Lung (tissue), 12 donors: ENCODE results near the gene SH3TC1. TPM values are rescaled to one million over a fixed set of nuclear protein-coding genes. Genes with fewer than 3 reads are reported as not detected.

Experiments used
- ATAC-seq: fragments of 200-7000 bp; cut with Tn5 transposase; one replicate; pipeline ENCODE4 v1.9.1; 2020; ENCODE audit warnings: moderate number of reproducible peaks; ENCODE audit not compliant: insufficient read depth, low FRiP score
- DNase-seq, 3 donors: peaks; one replicate each; pipeline ENCODE4 v3.0.0-alpha.2; 2013 to 2017
- H3K27ac ChIP-seq, 2 donors: one replicate each; pipeline ENCODE4 v1.5.1; 2013; ENCODE audit warnings: mild to moderate bottlenecking in 2 of 2, moderate library complexity in 2 of 2, control low read depth in 1 of 2, inconsistent platforms in 1 of 2, low read depth in 1 of 2, low read length in 1 of 2
- H3K27me3 ChIP-seq, 3 donors: one replicate each; pipeline ENCODE4 v1.5.1; 2013; ENCODE audit warnings: low read length in 2 of 3; ENCODE audit not compliant: control insufficient read depth in 3 of 3, insufficient read depth in 3 of 3
- H3K36me3 ChIP-seq, 4 donors: one replicate each; pipeline ENCODE4 v1.5.1; 2013; ENCODE audit warnings: low read length in 4 of 4, mild to moderate bottlenecking in 1 of 4, moderate library complexity in 1 of 4; ENCODE audit not compliant: control insufficient read depth in 4 of 4, insufficient read depth in 4 of 4
- H3K4me1 ChIP-seq, 5 donors: one replicate each; pipeline ENCODE4 v1.5.1; 2013; ENCODE audit warnings: low read length in 5 of 5, mild to moderate bottlenecking in 2 of 5, moderate library complexity in 1 of 5; ENCODE audit not compliant: control insufficient read depth in 5 of 5, insufficient read depth in 5 of 5
- H3K4me3 ChIP-seq: one replicate; pipeline ENCODE4 v1.5.1; 2013; ENCODE audit warnings: mild to moderate bottlenecking, control low read depth, moderate library complexity
- H3K9ac ChIP-seq, 2 donors: one replicate each; pipeline ENCODE4 v1.5.1; 2013; ENCODE audit warnings: low read length in 2 of 2, control low read depth in 1 of 2; ENCODE audit not compliant: insufficient read depth in 1 of 2
- H3K9me3 ChIP-seq, 4 donors: one replicate each; pipeline ENCODE4 v1.5.1; 2013; ENCODE audit warnings: low read length in 3 of 4, mild to moderate bottlenecking in 1 of 4, moderate library complexity in 1 of 4; ENCODE audit not compliant: control insufficient read depth in 4 of 4, insufficient read depth in 3 of 4
- WGBS, 2 donors: extraction: QIAGEN DNeasy Blood & Tissue Kit; methylation state at CpG; one replicate each; pipeline ENCODE4 v1.1.7; 2013; 5-methylcytosine and 5-hydroxymethylcytosine counted together
- polyA plus RNA-seq, 2 donors: library from polyadenylated mRNA; stranded (reverse); fragments of 200-250 nt; gene quantifications; one replicate each; pipeline ENCODE4 v1.2.1, GENCODE V29; 2013
- total RNA-seq, 2 donors: library from RNA; depleted of rRNA in 1 of 2; stranded (reverse); fragments of >200 nt in 1 of 2; gene quantifications; one replicate each; pipeline ENCODE4 v1.2.1, GENCODE V29; 2014 to 2021
- TF ChIP-seq, protein P1 (sequence below): IDR thresholded peaks from 2 replicates; pipeline ENCODE4 v1.5.1; 2012; ENCODE audit warnings: mild to moderate bottlenecking; ENCODE audit errors: control extremely low read depth, extremely low read depth
- donor health status: control.
- donor health status: control.
- donor health status: Bipolar disorder and iron deficiency.
- donor health status: healthy.
- donor health status: DM: yes; HTN: yes; CAD: no.

Gene SH3TC1
- total and polyA plus RNA-seq, 4 donors = 21.4 to 67.3 (median 38.1) TPM

DNA sequence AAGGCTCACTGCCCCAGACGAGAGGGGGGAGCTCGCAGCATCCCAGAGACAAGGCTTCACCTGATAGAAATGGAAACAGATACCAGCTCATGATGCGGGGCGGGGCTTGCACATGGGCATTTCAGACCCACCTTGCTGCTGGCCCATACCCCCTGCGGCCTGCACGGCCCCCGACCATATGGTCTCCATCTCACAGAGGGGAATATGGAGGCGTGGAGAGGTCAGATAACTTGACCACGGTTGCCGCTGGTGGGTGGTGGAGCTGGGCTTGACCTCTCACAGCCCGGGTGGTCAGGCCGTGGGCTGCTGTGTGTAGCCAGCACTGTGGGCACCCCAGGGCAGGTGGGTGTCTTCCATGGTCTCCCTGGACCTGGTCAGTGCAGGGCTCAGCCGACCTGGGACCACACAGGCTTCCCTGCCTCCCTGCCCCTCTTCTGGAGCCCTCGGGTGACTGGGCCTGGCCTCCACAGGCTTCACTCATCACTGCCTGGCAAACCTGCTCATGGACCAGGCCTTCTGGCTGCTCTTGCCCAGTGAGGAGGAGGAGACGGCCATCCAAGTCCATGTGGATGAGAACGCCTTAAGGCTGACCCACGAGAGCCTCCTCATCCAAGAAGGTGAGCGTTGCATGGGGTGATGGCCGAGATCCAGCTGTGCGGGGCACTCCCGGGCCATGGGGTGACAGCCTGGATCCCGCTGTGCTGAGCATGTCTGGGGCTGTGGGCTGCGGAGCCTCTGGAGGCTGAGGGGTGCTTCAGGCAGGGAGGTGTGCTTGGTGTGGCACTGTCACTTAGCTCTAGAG lies 16.8 kb downstream of the SH3TC1 start:
- 93 to 96% methylated on average over 23 of the region's 23 CpGs for WGBS, 2 donors

DNA sequence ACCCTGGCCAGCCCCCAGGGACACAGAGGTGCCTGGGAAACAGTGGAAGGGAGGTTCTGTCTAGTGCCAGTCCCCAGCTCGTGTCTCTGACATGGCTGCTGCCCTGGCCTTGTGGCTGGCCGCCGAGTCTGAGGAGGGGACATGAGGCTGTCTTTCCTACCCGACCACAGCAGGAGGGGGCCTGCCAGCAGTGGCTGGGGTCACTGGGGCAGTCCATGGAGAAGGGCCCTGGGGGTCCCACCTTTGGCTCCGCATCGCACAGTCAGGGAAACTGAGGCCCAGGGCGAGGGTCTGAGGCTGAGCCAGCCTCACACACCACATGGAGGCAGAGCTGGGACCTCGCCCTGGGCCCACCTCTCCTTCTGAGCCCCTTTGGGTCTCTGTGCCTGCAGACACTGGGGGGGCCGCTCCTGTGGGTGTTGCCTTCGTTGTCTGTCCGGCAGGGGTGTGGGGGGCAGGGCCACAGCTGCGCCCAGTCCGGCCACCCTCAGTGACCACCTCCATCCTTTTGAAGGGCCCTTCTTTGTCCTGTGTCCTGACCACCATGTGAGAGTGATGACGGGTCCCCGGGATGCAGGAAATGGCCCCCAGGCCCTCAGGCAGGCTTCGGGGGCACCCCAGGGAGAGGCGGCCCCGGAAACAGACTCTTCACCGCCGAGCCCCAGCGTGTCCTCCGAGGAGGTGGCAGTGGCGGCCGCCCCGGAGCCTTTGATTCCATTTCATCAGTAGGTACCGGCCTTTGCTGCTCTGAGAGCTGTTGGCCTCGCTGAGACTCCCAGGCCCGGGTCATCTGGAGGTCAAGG lies 17.6 kb downstream of the SH3TC1 start:
- DNase-seq = no peak
- no peak overlapping the region for H3K4me3 ChIP-seq
- TF ChIP-seq, protein P1, sequence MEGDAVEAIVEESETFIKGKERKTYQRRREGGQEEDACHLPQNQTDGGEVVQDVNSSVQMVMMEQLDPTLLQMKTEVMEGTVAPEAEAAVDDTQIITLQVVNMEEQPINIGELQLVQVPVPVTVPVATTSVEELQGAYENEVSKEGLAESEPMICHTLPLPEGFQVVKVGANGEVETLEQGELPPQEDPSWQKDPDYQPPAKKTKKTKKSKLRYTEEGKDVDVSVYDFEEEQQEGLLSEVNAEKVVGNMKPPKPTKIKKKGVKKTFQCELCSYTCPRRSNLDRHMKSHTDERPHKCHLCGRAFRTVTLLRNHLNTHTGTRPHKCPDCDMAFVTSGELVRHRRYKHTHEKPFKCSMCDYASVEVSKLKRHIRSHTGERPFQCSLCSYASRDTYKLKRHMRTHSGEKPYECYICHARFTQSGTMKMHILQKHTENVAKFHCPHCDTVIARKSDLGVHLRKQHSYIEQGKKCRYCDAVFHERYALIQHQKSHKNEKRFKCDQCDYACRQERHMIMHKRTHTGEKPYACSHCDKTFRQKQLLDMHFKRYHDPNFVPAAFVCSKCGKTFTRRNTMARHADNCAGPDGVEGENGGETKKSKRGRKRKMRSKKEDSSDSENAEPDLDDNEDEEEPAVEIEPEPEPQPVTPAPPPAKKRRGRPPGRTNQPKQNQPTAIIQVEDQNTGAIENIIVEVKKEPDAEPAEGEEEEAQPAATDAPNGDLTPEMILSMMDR = no peak
- H3K9me3 ChIP-seq = peaks cover 0 to 4% (median under 1%) of the 10 kb centered on the region in 4 donors
- ATAC-seq = no peak
- 95% methylated on average over 28 of the region's 28 CpGs for WGBS, 2 donors
- no peak overlapping the region for H3K9ac ChIP-seq
- H3K36me3 ChIP-seq = peaks cover 0 to 67% (median 0%) of the 10 kb centered on the region in 4 donors
- no peaks in the 10 kb centered on the region for H3K27me3 ChIP-seq
- H3K27ac ChIP-seq = no peak overlapping the region
- peaks cover 0 to 15% (median 5%) of the 10 kb centered on the region in 5 donors for H3K4me1 ChIP-seq

More for the DNA sequence above, 16.8 kb downstream of the SH3TC1 start:
- DNase-seq (no peak), ATAC-seq (no peak)
- Histone ChIP-seq H3K9ac (no peak overlapping the region), H3K27me3 (no peaks in the 10 kb centered on the region), H3K36me3 (peaks cover 0 to 66% (median 0%) of the 10 kb centered on the region in 4 donors), H3K27ac (no peak overlapping the region), H3K4me1 (peaks cover 0 to 15% (median 5%) of the 10 kb centered on the region in 5 donors), H3K4me3 (no peak overlapping the region), H3K9me3 (peaks cover 0 to 2% (median under 1%) of the 10 kb centered on the region in 4 donors)
- TF ChIP-seq, protein P1 = no peak

DNA sequence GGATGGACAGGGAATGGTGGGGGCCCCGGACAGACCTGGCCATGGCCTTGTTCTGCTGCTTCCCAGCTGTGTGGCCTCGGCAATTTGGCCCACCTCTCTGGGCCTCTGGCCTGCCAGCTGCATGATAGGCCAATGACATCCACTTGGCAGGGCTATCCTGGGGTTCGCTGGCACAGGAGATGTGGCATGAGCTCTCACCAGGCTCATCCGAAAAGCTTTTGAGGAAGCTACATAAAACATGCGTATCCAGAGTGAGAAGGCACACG lies 18.1 kb downstream of the SH3TC1 start:
- Histone ChIP-seq H3K36me3 (peaks cover 0 to 66% (median 0%) of the 10 kb centered on the region in 4 donors), H3K4me1 (peaks cover 0 to 15% (median 5%) of the 10 kb centered on the region in 5 donors), H3K4me3 (no peak overlapping the region), H3K9me3 (peaks cover 0 to 4% (median under 1%) of the 10 kb centered on the region in 4 donors), H3K9ac (no peak overlapping the region), H3K27ac (no peak overlapping the region), H3K27me3 (no peaks in the 10 kb centered on the region)
- no peak for ATAC-seq
- DNase-seq = no peak
- 80 to 94% methylated on average over 6 of the region's 6 CpGs for WGBS, 2 donors
- TF ChIP-seq, protein P1 = no peak
